Measurements from ENCODE around the gene KIAA0040. TPM values are rescaled to one million over a fixed set of nuclear protein-coding genes. Genes with fewer than 3 reads are reported as not detected.

Gene KIAA0040
- total RNA-seq, 1 donor from 2014 or later, result 3.7 TPM

DNA sequence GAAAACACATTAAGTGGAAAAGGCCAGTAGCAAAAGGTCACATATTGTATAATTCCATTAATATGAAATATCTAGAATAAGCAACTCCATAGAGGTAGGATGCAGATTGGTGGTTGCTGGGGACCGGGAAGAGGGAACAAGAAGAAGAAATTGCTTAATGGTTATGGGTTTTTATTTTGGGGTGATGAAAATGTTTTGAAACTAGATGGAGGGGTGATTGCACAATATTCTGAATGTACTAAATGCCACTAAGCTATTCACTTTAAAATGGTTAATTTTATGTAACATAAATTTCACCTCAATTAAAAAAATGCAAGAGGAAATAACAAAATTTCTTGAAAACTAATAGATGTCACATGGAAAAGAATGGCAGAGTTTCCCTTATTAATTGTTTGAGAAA lies 6.7 kb downstream of the KIAA0040 start:
- Mint-ChIP-seq H3K9me3 (no peaks in the 10 kb centered on the region), H3K36me3 (no peaks in the 10 kb centered on the region), H3K27me3 (ENCODE audit: low read depth) (peaks cover 12% of the 10 kb centered on the region), H3K4me1 (no peaks in the 10 kb centered on the region), H3K4me3 (no peak overlapping the region), H3K27ac (no peak overlapping the region)
- TF ChIP-seq, protein P1, sequence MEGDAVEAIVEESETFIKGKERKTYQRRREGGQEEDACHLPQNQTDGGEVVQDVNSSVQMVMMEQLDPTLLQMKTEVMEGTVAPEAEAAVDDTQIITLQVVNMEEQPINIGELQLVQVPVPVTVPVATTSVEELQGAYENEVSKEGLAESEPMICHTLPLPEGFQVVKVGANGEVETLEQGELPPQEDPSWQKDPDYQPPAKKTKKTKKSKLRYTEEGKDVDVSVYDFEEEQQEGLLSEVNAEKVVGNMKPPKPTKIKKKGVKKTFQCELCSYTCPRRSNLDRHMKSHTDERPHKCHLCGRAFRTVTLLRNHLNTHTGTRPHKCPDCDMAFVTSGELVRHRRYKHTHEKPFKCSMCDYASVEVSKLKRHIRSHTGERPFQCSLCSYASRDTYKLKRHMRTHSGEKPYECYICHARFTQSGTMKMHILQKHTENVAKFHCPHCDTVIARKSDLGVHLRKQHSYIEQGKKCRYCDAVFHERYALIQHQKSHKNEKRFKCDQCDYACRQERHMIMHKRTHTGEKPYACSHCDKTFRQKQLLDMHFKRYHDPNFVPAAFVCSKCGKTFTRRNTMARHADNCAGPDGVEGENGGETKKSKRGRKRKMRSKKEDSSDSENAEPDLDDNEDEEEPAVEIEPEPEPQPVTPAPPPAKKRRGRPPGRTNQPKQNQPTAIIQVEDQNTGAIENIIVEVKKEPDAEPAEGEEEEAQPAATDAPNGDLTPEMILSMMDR (IDR thresholded peaks at IDR 0.05; ENCODE audit: unreplicated experiment), result no peak
- DNase-seq (ENCODE audit: low spot score in 2 of 2, unreplicated experiment in 2 of 2), result no peak

DNA sequence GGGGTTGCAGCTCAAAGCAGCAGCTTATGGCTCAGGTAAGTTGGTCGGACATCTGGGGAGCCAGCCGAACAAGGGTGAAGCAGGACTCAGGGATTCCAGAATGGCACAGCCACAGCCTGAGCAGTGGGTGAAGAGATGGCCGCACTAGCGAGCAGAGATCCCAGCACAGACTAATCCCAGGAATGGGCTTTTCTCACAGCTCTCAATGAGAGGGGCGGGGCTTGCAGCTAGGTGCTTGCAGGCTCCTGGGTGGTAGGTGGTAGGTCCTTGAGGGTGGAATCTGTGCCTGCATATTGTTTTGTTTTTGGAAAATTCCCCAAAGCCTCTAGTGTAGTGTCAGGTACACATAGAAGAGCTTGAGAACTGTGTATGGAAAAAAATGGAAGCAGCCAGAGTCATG lies 9.0 kb downstream of the KIAA0040 start:
- TF ChIP-seq, protein P1 (IDR thresholded peaks at IDR 0.05; ENCODE audit: unreplicated experiment), result no peak
- Mint-ChIP-seq H3K27me3 (ENCODE audit: low read depth) (peaks cover 2% of the 10 kb centered on the region), H3K4me1 (no peaks in the 10 kb centered on the region), H3K27ac (no peak overlapping the region), H3K36me3 (no peaks in the 10 kb centered on the region), H3K4me3 (no peak overlapping the region), H3K9me3 (no peaks in the 10 kb centered on the region)
- no peak for DNase-seq (ENCODE audit: low spot score in 2 of 2, unreplicated experiment in 2 of 2)

- H3K27me3 Mint-ChIP-seq (ENCODE audit: low read depth), result peaks cover 2% of the 10 kb centered on the region
- H3K9me3 Mint-ChIP-seq, result no peaks in the 10 kb centered on the region
- H3K36me3 Mint-ChIP-seq, result no peaks in the 10 kb centered on the region
- H3K4me1 Mint-ChIP-seq, result no peaks in the 10 kb centered on the region
- H3K4me3 Mint-ChIP-seq, result no peak overlapping the region
- DNase-seq (ENCODE audit: low spot score in 2 of 2, unreplicated experiment in 2 of 2), result no peak
- no peak overlapping the region for H3K27ac Mint-ChIP-seq
- TF ChIP-seq, protein P1 (IDR thresholded peaks at IDR 0.05; ENCODE audit: unreplicated experiment), result no peak
These were observed 10.3 kb downstream of the KIAA0040 start for GRCh38 chr1:175182201-175182746.

DNA sequence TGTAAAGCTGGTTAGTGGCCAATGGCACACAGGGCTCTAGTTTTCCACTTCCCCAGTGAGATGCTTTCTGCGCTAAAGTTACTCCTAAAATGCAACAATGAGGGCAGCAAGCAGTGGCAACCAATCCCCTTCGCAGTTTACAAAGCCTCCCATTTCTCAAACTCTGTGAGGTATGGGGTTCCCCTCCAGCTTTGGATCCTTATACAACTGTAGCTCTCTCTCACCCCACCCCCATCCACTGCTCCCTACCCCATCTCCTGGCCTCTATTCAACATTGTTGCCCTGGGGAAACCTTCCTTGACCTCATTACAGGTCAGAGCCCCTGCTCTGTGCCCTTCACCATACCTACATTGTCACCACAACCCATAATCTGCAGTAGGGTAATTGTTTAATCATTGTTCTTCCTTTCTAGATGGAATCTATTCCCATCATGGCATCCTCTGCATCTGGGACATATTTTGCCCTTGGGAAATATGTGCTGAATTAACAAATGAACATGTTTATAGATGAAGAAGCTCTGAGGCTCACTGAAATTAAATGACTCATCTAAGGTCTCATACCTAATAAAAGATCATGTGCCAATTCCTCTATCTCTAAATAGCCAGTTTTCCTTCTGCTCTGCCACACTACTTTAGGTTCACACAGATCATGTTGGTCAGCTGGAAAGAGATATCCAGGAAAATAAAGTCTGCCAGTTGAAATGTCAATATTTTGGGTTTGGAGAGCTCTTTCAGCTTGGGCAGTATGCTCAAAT lies 12.6 kb downstream of the KIAA0040 start:
- no peak overlapping the region for H3K27ac Mint-ChIP-seq
- no peaks in the 10 kb centered on the region for H3K4me1 Mint-ChIP-seq
- DNase-seq (ENCODE audit: low spot score in 2 of 2, unreplicated experiment in 2 of 2), result no peak
- H3K36me3 Mint-ChIP-seq, result no peaks in the 10 kb centered on the region
- TF ChIP-seq, protein P1 (IDR thresholded peaks at IDR 0.05; ENCODE audit: unreplicated experiment), result no peak
- peaks cover 2% of the 10 kb centered on the region for H3K27me3 Mint-ChIP-seq (ENCODE audit: low read depth)
- no peaks in the 10 kb centered on the region for H3K9me3 Mint-ChIP-seq
- H3K4me3 Mint-ChIP-seq, result no peak overlapping the region

DNA sequence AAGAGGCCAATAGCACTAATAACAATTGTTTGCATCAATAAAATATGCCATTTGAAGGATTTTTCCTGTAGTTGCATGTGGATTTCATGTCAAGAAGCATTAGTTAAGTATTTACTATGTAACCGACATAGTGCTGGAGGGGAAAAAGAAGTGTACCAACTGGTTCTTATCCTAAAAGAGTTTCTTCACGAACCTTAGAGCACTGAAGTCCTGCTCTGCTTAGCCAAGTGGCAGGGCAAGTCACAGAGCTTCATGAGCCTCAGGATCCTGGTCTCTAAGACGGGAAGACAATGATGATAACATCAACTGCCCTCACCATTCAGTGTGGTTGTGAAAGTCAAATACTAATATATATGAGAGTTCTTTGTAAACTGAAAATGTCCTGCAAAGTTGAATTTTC lies 14.1 kb downstream of the KIAA0040 start:
- Mint-ChIP-seq H3K4me3 (no peak overlapping the region), H3K27me3 (ENCODE audit: low read depth) (peaks cover 2% of the 10 kb centered on the region), H3K4me1 (no peaks in the 10 kb centered on the region), H3K27ac (no peak overlapping the region), H3K36me3 (no peaks in the 10 kb centered on the region), H3K9me3 (no peaks in the 10 kb centered on the region)
- TF ChIP-seq, protein P1 (IDR thresholded peaks at IDR 0.05; ENCODE audit: unreplicated experiment), result no peak
- no peak for DNase-seq (ENCODE audit: low spot score in 2 of 2, unreplicated experiment in 2 of 2)
